Neutrophil (primary cell): ENCODE data around the gene CLEC11A.

ENCODE experiments used
- H3K27ac ChIP-seq: fragments of 200-600 bp; sonication (generic); 2 replicates; pipeline ENCODE4 v1.5.1; 2016; ENCODE audit warnings: mild to moderate bottlenecking, moderate library complexity
- H3K27me3 ChIP-seq: fragments of 200-600 bp; sonication (generic); 2 replicates; pipeline ENCODE4 v1.6.0; 2016; ENCODE audit warnings: mild to moderate bottlenecking
- H3K36me3 ChIP-seq: fragments of 200-600 bp; sonication (generic); 2 replicates; pipeline ENCODE4 v1.5.1; 2017
- H3K4me1 ChIP-seq, 2 experiments: fragments of 200-600 bp in 1 of 2; sonication (generic) in 1 of 2; 1 replicate in 1 of 2; 2 replicates in 1 of 2; pipeline versions ENCODE4 v1.5.1 to v1.6.1; 2013 to 2016; ENCODE audit warnings: low read depth in 1 of 2, low read length in 1 of 2, mild to moderate bottlenecking in 1 of 2, moderate library complexity in 1 of 2; ENCODE audit not compliant: control insufficient read depth in 1 of 2, insufficient read depth in 1 of 2
- H3K4me3 ChIP-seq, 2 experiments: fragments of 200-600 bp in 1 of 2; sonication (generic) in 1 of 2; 1 replicate in 1 of 2; 2 replicates in 1 of 2; pipeline ENCODE4 v1.5.1; 2013 to 2016; ENCODE audit warnings: low read depth in 1 of 2, low read length in 1 of 2, mild to moderate bottlenecking in 1 of 2, moderate library complexity in 1 of 2
- H3K9me3 ChIP-seq: fragments of 200-600 bp; sonication (generic); 2 replicates; pipeline ENCODE4 v1.5.1; 2016
- TF ChIP-seq, protein P1 (sequence below): fragments of 200-600 bp; sonication (generic); IDR thresholded peaks from 2 replicates; pipeline ENCODE4 v1.5.1; 2016; ENCODE audit warnings: antibody characterized with exemption

Gene CLEC11A

DNA sequence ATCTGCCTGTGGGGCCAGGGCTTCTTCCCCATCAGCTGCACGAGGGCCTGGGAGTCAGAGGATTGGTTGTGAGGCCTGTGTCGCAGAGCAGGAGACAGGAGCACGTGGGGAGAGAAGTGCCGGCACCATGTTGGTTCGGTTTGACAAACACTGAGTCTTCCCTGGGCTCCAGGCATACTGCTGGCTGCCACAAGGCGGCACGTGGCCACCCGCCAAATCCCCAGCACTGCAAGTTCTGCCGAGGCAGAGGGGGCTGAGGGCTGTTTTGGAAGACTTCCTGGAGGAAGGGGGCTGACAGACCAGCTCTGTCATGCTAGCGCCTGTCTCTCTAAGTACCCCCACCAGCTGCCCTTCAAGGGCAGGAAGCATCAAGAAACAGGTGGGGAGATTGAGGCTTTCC lies 13.1 kb upstream of the CLEC11A start:
- Histone ChIP-seq H3K4me3 (no peak overlapping the region), H3K27me3 (peaks cover 30% of the 10 kb centered on the region), H3K9me3 (no peaks in the 10 kb centered on the region), H3K4me1 (no peaks in the 10 kb centered on the region), H3K27ac (no peak overlapping the region), H3K36me3 (no peaks in the 10 kb centered on the region)
- TF ChIP-seq, protein P1, sequence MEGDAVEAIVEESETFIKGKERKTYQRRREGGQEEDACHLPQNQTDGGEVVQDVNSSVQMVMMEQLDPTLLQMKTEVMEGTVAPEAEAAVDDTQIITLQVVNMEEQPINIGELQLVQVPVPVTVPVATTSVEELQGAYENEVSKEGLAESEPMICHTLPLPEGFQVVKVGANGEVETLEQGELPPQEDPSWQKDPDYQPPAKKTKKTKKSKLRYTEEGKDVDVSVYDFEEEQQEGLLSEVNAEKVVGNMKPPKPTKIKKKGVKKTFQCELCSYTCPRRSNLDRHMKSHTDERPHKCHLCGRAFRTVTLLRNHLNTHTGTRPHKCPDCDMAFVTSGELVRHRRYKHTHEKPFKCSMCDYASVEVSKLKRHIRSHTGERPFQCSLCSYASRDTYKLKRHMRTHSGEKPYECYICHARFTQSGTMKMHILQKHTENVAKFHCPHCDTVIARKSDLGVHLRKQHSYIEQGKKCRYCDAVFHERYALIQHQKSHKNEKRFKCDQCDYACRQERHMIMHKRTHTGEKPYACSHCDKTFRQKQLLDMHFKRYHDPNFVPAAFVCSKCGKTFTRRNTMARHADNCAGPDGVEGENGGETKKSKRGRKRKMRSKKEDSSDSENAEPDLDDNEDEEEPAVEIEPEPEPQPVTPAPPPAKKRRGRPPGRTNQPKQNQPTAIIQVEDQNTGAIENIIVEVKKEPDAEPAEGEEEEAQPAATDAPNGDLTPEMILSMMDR: no peak

- Histone ChIP-seq H3K4me1 (no peaks in the 10 kb centered on the region), H3K4me3 (no peak overlapping the region), H3K27ac (no peak overlapping the region), H3K27me3 (peaks cover 30% of the 10 kb centered on the region), H3K36me3 (no peaks in the 10 kb centered on the region), H3K9me3 (no peaks in the 10 kb centered on the region)
- TF ChIP-seq, protein P1: no peak
Observed at GRCh38 chr19:50710612-50711011, 12.6 kb upstream of the CLEC11A start.

DNA sequence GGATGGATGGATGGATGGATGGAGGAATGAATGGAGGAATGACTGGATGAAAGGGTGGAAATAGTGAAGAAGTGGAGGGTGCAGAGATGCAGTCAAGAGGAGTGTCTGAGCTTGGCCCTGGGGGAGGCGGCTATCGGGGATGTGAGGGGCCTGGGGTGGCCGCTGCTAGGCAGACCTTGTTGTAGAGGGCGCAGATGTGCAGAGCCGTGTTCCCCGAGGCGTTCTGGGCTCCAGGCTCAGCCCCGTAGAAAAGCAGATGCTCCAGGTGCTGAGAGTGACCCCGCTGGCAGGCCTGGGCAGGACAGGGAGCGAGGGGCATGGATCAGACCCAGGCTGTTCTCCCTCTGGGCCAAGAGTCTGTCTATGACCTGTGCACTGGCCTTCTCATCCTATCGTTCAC lies 12.0 kb upstream of the CLEC11A start:
- Histone ChIP-seq H3K4me3 (no peak overlapping the region), H3K36me3 (no peaks in the 10 kb centered on the region)

GRCh38 chr19:50711805-50712204 lies 11.4 kb upstream of the CLEC11A start:
- no peak overlapping the region for H3K4me3 ChIP-seq
- no peaks in the 10 kb centered on the region for H3K36me3 ChIP-seq
- H3K27me3 ChIP-seq: peaks cover 36% of the 10 kb centered on the region
- H3K4me1 ChIP-seq: no peaks in the 10 kb centered on the region
- no peaks in the 10 kb centered on the region for H3K9me3 ChIP-seq
- TF ChIP-seq, protein P1: no peak
- H3K27ac ChIP-seq: no peak overlapping the region

More for the DNA sequence above, 12.0 kb upstream of the CLEC11A start:
- H3K9me3 ChIP-seq: no peaks in the 10 kb centered on the region
- H3K4me1 ChIP-seq: no peaks in the 10 kb centered on the region
- peaks cover 33% of the 10 kb centered on the region for H3K27me3 ChIP-seq
- TF ChIP-seq, protein P1: no peak
- no peak overlapping the region for H3K27ac ChIP-seq

GRCh38 chr19:50712833-50713232 lies 10.3 kb upstream of the CLEC11A start:
- H3K27me3 ChIP-seq: peaks cover 46% of the 10 kb centered on the region

More at GRCh38 chr19:50712833-50713232, 10.3 kb upstream of the CLEC11A start:
- H3K9me3 ChIP-seq: no peaks in the 10 kb centered on the region
- H3K36me3 ChIP-seq: no peaks in the 10 kb centered on the region
- H3K4me3 ChIP-seq: no peak overlapping the region
- H3K4me1 ChIP-seq: no peaks in the 10 kb centered on the region
- TF ChIP-seq, protein P1: no peak
- H3K27ac ChIP-seq: no peak overlapping the region
